Hepatocyte (in vitro differentiated cells): ENCODE measurements around the gene PKD1L1.

Experiments used
- CTCF ChIP-seq: fragments of 200-600 bp; sonication (generic); IDR thresholded peaks from 2 replicates; pipeline ENCODE4 v1.5.1; 2016; ENCODE audit warnings: antibody characterized with exemption, mild to moderate bottlenecking; ENCODE audit not compliant: poor library complexity
- EZH2 ChIP-seq: fragments of 200-600 bp; sonication (generic); IDR thresholded peaks from 2 replicates; pipeline ENCODE4 v1.6.1; 2016; ENCODE audit warnings: antibody characterized with exemption, mild to moderate bottlenecking, borderline replicate concordance
- EZH2phosphoT487 ChIP-seq: fragments of 200-600 bp; sonication (generic); IDR thresholded peaks from one replicate; pipeline ENCODE4 v1.6.1; 2018; ENCODE audit warnings: antibody characterized with exemption, mild to moderate bottlenecking, low read depth, moderate library complexity; ENCODE audit not compliant: unreplicated experiment, severe bottlenecking

GRCh38 chr7:47836080-47836479 lies 112.2 kb downstream of the PKD1L1 start:
- TF ChIP-seq CTCF (no peak), EZH2 (no peak), EZH2phosphoT487 (no peak)
